HG03280 (cell line): ENCODE results near the gene KIF16B.

ENCODE experiments used
- ATAC-seq: cut with Tn5 transposase; IDR thresholded peaks from one replicate; pipeline ENCODE4 v1.9.1; 2021; ENCODE audit warnings: mild to moderate bottlenecking, moderate library complexity; ENCODE audit not compliant: unreplicated experiment

KIF16B gene

GRCh38 chr20:16311756-16312155, 261.5 kb downstream of the KIF16B start:
- no peak for ATAC-seq

GRCh38 chr20:16308754-16309153, 264.5 kb downstream of the KIF16B start:
- ATAC-seq, result no peak

GRCh38 chr20:16302818-16303217, 270.4 kb downstream of the KIF16B start:
- ATAC-seq, result no peak

GRCh38 chr20:16301986-16302385, 271.3 kb downstream of the KIF16B start:
- no peak for ATAC-seq

- ATAC-seq, result no peak
These were observed 273.4 kb downstream of the KIF16B start for GRCh38 chr20:16299897-16300296.

GRCh38 chr20:16296931-16297330, 276.3 kb downstream of the KIF16B start:
- ATAC-seq, result no peak

- no peak for ATAC-seq
These were observed 277.7 kb downstream of the KIF16B start for GRCh38 chr20:16295534-16295933.

- ATAC-seq, result no peak
These were observed 279.7 kb downstream of the KIF16B start for GRCh38 chr20:16293590-16293989.

GRCh38 chr20:16292226-16292880, 280.9 kb downstream of the KIF16B start:
- ATAC-seq, result no peak

GRCh38 chr20:16290358-16290757, 282.9 kb downstream of the KIF16B start:
- no peak for ATAC-seq

- no peak for ATAC-seq
These were observed 285.5 kb downstream of the KIF16B start for GRCh38 chr20:16287776-16288175.

- ATAC-seq, result no peak
These were observed 286.6 kb downstream of the KIF16B start for GRCh38 chr20:16286601-16287000.

- no peak for ATAC-seq
These were observed 288.7 kb downstream of the KIF16B start for GRCh38 chr20:16284385-16285100.

- no peak for ATAC-seq
These were observed 289.3 kb downstream of the KIF16B start for GRCh38 chr20:16283978-16284377.

- no peak for ATAC-seq
These were observed 289.9 kb downstream of the KIF16B start for GRCh38 chr20:16283307-16283706.

GRCh38 chr20:16280219-16280618, 293.0 kb downstream of the KIF16B start:
- ATAC-seq, result no peak

GRCh38 chr20:16279320-16279719, 293.9 kb downstream of the KIF16B start:
- no peak for ATAC-seq

- no peak for ATAC-seq
These were observed 299.3 kb downstream of the KIF16B start for GRCh38 chr20:16273812-16274555.

- no peak for ATAC-seq
These were observed 300.4 kb downstream of the KIF16B start for GRCh38 chr20:16272780-16273360.

GRCh38 chr20:16271450-16271849, 301.8 kb downstream of the KIF16B start:
- no peak for ATAC-seq

- ATAC-seq, result no peak
These were observed 302.3 kb downstream of the KIF16B start for GRCh38 chr20:16270989-16271388.
